ENCODE results near the gene PRSS12. TPM values are rescaled to one million over a fixed set of nuclear protein-coding genes. Genes with fewer than 3 reads are reported as not detected.

The PRSS12 gene
- total and polyA plus RNA-seq, 2 experiments from 2014 or later: 10.0 to 33.6 TPM

DNA sequence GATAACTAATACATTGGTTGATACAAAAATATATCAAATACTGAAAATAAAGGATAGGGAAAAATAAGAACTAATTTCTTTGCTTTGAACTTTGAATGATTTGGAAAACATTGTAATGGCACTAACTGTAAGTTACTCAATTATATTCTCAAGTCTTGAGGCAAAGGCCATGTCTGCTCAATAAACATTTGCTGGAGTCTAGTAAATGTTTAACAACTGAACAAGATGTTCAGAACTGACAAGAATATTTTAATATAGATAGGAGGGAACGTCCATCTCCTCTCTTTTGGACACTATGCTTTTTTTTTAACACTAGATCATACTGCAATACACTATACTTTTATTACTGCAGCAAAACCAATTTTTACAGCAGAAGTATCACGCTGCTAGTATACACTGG is 76.2 kb downstream of the PRSS12 start:
- peaks cover 33% of the 10 kb centered on the region for H3F3A ChIP-seq (ENCODE audit: insufficient read depth)
- WGBS, 2 experiments (ENCODE audit: low coverage in 1 of 2, low lambda C conversion rate in 2 of 2, missing lambda C conversion rate in 2 of 2): 86 to 89% methylated on average over 2 of the region's 2 CpGs
- in situ Hi-C loops (cut with MboI): loop anchor here (25.0 kb wide), 1 partner anchor 236 kb away; no protein-coding TSS in a partner anchor
- H3K79me2 ChIP-seq (ENCODE audit: insufficient read depth): peaks cover 17% of the 10 kb centered on the region
- H2AFZ ChIP-seq: no peak overlapping the region
- H3K4me3 ChIP-seq: no peak overlapping the region
- H4K20me1 ChIP-seq (ENCODE audit: insufficient read depth): no peaks in the 10 kb centered on the region; the same call in 1 of the 2 replicates
- no peak overlapping the region for H3K4me2 ChIP-seq (ENCODE audit: unreplicated experiment)
- H3K9me3 ChIP-seq (ENCODE audit: low read depth): no peaks in the 10 kb centered on the region
- no peaks in the 10 kb centered on the region; the same call in 1 of the 2 replicates for H3K27me3 ChIP-seq (replicated peaks; ENCODE audit: insufficient read depth)
- H3K4me1 ChIP-seq (ENCODE audit: insufficient read depth): peaks cover 18% of the 10 kb centered on the region
- no peak for DNase-seq
- H3K27ac ChIP-seq: no peak overlapping the region
- peaks cover 21% of the 10 kb centered on the region for H3K36me3 ChIP-seq (ENCODE audit: low read depth)
- H3K9me2 ChIP-seq (ENCODE audit: insufficient read depth): no peaks in the 10 kb centered on the region
- TF ChIP-seq EZH2 (IDR thresholded peaks at IDR 0.05; ENCODE audit: insufficient read depth, poor library complexity, severe bottlenecking) (no peak), EZH2phosphoT487 (IDR thresholded peaks at IDR 0.05; ENCODE audit: insufficient read depth, low read depth) (no peak)
- H3K9ac ChIP-seq: no peak overlapping the region

DNA sequence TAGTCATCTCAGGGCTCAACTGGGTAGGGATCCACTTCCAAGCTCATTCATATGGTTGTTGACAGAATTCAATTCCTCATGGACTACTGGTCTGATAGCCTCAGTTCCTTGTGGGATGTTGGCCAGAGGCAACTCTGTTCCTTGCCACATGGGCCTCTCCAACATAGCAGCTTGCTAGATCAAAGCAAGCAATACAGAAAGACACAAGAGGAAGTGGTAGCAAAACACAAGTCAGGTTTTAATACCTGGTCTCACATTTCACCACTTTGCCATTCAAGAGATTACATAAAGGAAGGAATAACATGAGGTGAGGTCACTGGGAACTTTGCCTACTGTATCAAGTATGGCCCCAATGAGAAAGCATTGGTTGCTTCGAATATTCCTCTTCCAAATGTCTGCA is 79.2 kb downstream of the PRSS12 start:
- DNase-seq: no peak
- Histone ChIP-seq H3K4me1 (ENCODE audit: insufficient read depth) (no peaks in the 10 kb centered on the region), H4K20me1 (ENCODE audit: insufficient read depth) (no peaks in the 10 kb centered on the region), H3K9me3 (ENCODE audit: low read depth) (no peaks in the 10 kb centered on the region), H3K36me3 (ENCODE audit: low read depth) (no peaks in the 10 kb centered on the region), H3K27ac (no peak overlapping the region), H3F3A (ENCODE audit: insufficient read depth) (0 out of 2 replicates have a peak, but pooled peaks cover 6% of the 10 kb centered on the region), H3K27me3 (replicated peaks; ENCODE audit: insufficient read depth) (no peaks in the 10 kb centered on the region; the same call in 1 of the 2 replicates), H2AFZ (no peak overlapping the region), H3K4me3 (no peak overlapping the region), H3K9me2 (ENCODE audit: insufficient read depth) (no peaks in the 10 kb centered on the region), H3K79me2 (ENCODE audit: insufficient read depth) (peaks cover 1% of the 10 kb centered on the region), H3K4me2 (ENCODE audit: unreplicated experiment) (no peak overlapping the region), H3K9ac (no peak overlapping the region)
- in situ Hi-C loops (cut with MboI): loop anchor here (25.0 kb wide), 1 partner anchor 1911 kb away; no protein-coding TSS in a partner anchor
- WGBS, 2 experiments (ENCODE audit: low coverage in 1 of 2, low lambda C conversion rate in 2 of 2, missing lambda C conversion rate in 2 of 2): 52 to 74% methylated on average over 1 of the region's 1 CpG
- TF ChIP-seq EZH2 (IDR thresholded peaks at IDR 0.05; ENCODE audit: insufficient read depth, poor library complexity, severe bottlenecking): no peak

DNA sequence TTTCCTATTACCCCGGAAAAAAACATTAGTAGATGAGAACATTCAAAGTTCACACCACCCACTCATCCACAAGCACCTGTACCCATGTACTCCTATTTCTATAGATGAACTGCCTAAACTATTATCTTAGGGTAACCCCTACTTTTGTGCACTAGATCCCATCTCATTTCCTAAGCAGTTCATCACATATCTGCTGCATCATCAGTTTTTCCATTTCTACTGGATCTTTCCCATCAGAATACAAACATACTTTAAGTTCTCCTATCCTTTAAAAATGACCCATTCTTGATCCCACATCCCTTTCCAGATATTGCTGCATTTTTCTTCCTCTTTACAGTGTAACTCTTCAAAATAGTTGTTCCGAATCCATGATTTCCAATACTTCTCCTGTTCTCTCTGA is 81.0 kb downstream of the PRSS12 start:
- no peak overlapping the region for H3K9ac ChIP-seq
- no peaks in the 10 kb centered on the region; the same call in 1 of the 2 replicates for H3K27me3 ChIP-seq (replicated peaks; ENCODE audit: insufficient read depth)
- no peak overlapping the region for H2AFZ ChIP-seq
- no peaks in the 10 kb centered on the region for H3K4me1 ChIP-seq (ENCODE audit: insufficient read depth)
- in situ Hi-C loops (cut with MboI): loop anchor here (25.0 kb wide), 1 partner anchor 1909 kb away; no protein-coding TSS in a partner anchor
- DNase-seq: no peak
- H3K36me3 ChIP-seq (ENCODE audit: low read depth): no peaks in the 10 kb centered on the region
- WGBS, 2 experiments (ENCODE audit: low coverage in 1 of 2, low lambda C conversion rate in 2 of 2, missing lambda C conversion rate in 2 of 2): 73 to 84% methylated on average over 2 of the region's 2 CpGs
- H4K20me1 ChIP-seq (ENCODE audit: insufficient read depth): no peaks in the 10 kb centered on the region
- no peak overlapping the region for H3K27ac ChIP-seq
- no peak overlapping the region for H3K4me2 ChIP-seq (ENCODE audit: unreplicated experiment)
- no peaks in the 10 kb centered on the region for H3K9me2 ChIP-seq (ENCODE audit: insufficient read depth)
- H3K79me2 ChIP-seq (ENCODE audit: insufficient read depth): no peaks in the 10 kb centered on the region
- no peak for TF ChIP-seq EZH2 (IDR thresholded peaks at IDR 0.05; ENCODE audit: insufficient read depth, poor library complexity, severe bottlenecking)
- no peak for TF ChIP-seq EZH2phosphoT487 (IDR thresholded peaks at IDR 0.05; ENCODE audit: insufficient read depth, low read depth)
- H3K9me3 ChIP-seq (ENCODE audit: low read depth): no peaks in the 10 kb centered on the region
- no peaks in the 10 kb centered on the region for H3F3A ChIP-seq (ENCODE audit: insufficient read depth)
- no peak overlapping the region for H3K4me3 ChIP-seq

DNA sequence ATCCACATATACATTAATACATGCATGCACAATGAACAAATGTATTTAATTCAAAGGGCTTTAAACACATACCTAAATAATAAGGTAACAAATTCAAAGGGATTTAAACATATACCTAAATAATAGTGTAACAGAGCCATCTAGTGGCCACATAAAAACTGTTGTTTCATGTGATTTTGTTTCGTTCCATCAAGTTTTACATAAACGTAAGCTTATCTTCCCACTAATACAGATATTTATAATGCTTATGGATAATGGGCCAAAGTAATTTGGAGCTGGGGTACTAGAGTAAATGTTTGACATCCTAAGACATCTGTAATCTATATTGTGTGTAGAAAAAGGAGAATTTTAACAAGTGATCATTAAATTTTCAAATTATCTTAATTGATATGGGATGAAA is 82.3 kb downstream of the PRSS12 start:
- DNase-seq: peak; percentile 64

More for the DNA sequence above, 82.3 kb downstream of the PRSS12 start:
- Histone ChIP-seq H2AFZ (no peak overlapping the region), H3K4me3 (no peak overlapping the region), H3K4me1 (ENCODE audit: insufficient read depth) (no peaks in the 10 kb centered on the region), H3K9me3 (ENCODE audit: low read depth) (no peaks in the 10 kb centered on the region), H3K27me3 (replicated peaks; ENCODE audit: insufficient read depth) (no peaks in the 10 kb centered on the region; the same call in 1 of the 2 replicates), H3K27ac (no peak overlapping the region), H3K9me2 (ENCODE audit: insufficient read depth) (no peaks in the 10 kb centered on the region), H3K36me3 (ENCODE audit: low read depth) (no peaks in the 10 kb centered on the region), H3F3A (ENCODE audit: insufficient read depth) (no peaks in the 10 kb centered on the region), H3K79me2 (ENCODE audit: insufficient read depth) (no peaks in the 10 kb centered on the region), H3K4me2 (ENCODE audit: unreplicated experiment) (no peak overlapping the region), H4K20me1 (ENCODE audit: insufficient read depth) (no peaks in the 10 kb centered on the region), H3K9ac (no peak overlapping the region)
- WGBS, 2 experiments (ENCODE audit: low coverage in 1 of 2, low lambda C conversion rate in 2 of 2, missing lambda C conversion rate in 2 of 2): 0 to 1% methylated on average over 2 of the region's 2 CpGs
- in situ Hi-C loops (cut with MboI): loop anchor here (25.0 kb wide), 1 partner anchor 1908 kb away; no protein-coding TSS in a partner anchor
- no peak for TF ChIP-seq EZH2phosphoT487 (IDR thresholded peaks at IDR 0.05; ENCODE audit: insufficient read depth, low read depth)
- no peak for TF ChIP-seq EZH2 (IDR thresholded peaks at IDR 0.05; ENCODE audit: insufficient read depth, poor library complexity, severe bottlenecking)
